HPDE6-E6E7 (cell line): ENCODE results near the gene CPLANE2.
"Not testable (repeated sequence)": the region's sequence is repeated elsewhere in the genome, so short reads cannot be mapped to it uniquely, and the experiment has no call there.

ENCODE experiments used
- DNase-seq: peaks from one replicate; pipeline ENCODE4 v3.0.0; 2011; ENCODE audit warnings: missing footprints; ENCODE audit errors: extremely low spot score

CPLANE2 gene

DNA sequence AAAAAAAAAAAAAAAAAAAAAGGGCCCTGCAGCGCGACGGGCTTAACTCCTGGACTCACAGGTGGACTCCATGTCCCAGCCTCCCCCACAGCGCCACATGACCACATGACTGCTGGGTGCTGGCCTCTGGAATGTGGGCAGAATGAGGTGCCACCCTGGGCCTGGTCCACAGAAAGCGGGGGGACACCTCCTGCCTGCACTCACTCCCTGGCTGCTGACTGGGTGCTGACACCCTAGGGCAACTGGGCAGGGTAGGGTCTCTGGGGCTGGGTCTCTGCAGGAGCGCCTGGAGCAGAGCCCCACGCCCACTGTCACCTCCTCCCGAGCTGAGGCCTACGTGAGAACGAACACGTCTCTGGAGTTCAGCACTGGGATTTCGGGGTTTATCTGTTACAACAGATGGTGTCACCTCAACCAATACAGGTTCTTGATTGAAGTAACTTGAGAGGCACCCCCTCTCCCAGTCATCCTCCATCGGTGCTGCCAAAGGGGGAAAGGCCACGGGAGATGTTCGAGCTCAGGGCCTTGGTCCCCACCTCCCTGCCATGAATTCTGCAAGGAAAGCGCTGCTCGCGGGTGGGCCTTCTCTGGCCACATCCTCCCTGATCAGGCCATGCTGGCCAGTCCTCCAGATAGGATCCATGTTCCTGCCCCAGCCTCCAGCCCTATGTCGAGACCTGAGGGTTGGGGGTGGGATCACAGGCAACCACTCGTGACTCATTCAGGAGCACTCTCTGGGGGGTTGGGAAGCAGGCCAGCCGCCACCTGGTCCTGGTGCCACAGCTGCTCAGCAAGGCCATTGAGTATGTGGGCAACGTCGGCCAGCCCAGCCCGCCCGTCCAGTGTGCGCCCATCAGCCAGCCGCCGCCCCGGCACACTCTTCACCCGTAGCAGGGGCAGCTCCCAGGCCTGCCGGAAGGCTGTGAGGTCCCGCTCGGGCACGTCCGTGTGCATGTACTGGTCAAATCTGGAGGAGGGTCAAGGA lies 5.4 kb downstream of the CPLANE2 start:
- DNase-seq = no peak

DNA sequence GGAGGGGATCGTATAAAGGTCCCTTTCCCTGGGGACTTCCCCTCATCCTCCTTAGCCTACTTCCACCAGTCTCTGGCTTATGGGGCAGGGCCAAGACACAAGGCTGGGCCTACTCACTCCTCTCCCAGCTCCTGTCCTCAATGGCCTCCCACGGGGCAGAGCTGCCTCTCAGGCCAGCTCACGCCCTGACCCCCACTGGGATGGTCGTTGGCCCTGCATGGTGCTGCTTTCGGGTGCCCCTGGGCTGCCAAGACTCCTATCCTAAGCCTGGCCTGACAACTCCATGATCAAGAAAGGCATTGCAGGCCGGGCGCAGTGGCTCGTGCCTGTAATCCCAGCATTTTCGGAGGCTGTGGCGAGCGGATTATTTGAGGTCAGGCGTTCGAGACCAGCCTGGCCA lies 6.2 kb downstream of the CPLANE2 start:
- no peak for DNase-seq

DNA sequence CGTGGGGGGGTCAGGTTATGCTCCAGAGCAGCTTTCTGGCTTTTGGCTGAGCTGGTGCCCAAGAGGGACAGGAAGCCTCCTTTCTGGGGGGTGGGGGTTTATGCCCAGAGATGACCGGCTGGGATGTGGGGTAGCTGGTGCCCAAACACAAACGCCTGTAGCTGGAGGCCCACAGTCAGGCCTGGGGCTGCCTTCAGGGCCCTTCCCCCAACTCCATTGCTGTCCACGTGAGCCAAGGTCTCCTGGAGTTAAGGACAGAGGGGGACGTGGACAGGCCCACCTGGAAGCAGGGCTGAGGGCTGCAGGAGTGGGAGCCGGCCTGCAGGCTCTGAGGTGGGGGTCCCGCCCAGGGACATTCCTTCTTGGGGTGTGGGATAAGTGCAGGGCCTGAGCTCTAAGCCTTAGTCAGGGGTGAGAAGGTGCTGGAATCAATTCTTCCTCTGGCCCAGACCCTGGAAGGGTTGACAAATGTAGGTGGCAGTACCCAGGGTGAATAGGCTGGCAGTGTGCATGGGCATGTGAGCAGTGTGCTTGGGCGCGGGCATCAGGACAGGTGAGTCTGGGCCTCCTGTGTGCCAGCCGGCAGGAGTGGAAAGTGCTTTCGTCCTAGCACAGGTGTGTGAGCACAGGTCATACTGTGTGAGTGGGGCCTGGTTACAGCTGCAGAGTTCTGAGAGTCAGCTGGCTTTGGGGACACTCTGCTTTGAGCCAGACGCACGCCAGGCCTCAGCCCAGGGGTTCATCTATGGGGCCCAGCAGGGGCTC lies 6.8 kb downstream of the CPLANE2 start:
- no peak for DNase-seq

DNA sequence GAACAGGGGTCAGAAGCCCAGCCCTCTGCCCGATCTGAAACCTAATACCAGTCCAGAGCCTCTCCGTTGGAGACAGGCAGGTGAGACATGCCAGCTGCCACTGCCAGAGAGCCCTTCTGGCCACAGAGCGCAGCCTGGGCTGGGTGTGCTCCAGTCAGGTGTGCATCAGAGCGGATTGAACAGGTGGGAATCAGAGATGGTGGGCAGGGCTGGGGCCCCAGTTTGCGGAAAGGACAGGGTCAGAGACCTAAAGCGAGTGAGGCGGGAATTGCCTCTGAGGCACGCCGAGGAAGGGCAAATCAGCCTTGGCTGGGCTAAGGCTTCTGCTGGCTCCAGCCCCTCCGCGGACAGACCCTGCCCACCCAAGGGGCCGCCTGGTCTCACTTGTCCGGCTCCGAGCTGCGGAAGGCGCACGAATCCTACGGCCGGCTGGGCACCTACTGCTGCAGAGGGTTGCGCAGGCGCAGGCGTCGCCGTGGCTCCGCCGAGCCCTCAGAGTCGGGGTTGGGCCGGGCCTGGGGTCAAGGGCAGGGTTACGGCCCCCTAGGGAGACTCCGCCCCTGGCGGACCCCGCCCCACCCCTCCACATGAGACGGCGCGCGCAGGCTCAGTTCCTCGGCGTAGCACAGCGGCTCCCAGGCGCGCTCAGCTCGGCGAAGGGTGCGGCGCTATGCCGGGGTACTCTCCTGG lies 10.3 kb downstream of the CPLANE2 start:
- no peak for DNase-seq

DNA sequence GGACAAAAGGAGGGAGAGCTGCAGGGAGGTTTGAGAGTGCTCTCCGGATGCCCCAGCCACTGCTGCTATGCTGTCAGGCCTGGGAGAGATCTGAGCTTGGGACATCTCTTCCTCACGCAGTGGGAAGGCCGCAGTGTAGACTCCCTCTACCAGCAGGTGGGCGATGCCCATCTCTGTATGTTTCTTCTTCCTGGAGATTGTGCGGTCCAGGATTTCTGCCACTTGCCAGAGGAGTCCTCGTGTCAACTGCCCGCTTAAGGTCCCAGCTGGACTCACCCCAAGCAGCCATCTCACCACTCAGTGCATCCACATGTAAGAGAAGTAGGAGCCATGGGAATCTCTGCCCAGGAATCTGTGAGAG lies 10.9 kb downstream of the CPLANE2 start:
- DNase-seq = no peak

DNA sequence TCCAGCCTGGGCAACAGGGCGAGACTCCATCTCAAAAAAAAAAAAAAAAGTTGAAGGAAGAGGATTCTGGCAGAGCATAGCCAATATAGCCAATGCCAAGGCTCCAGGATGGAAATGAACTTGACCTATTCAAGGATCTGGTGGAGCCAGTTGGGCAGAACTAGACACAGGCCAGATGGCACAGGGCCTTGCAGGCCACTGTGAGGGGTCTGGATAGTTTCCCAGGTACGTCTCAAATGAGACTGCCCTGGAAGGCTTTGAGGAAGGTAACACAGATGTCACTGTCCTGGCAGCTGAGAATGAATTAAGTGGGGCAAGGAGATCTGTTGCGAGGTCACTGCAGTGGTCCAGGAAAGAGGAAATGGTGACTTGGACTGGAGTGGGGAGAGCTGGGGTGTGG lies 12.5 kb downstream of the CPLANE2 start:
- no peak for DNase-seq

DNA sequence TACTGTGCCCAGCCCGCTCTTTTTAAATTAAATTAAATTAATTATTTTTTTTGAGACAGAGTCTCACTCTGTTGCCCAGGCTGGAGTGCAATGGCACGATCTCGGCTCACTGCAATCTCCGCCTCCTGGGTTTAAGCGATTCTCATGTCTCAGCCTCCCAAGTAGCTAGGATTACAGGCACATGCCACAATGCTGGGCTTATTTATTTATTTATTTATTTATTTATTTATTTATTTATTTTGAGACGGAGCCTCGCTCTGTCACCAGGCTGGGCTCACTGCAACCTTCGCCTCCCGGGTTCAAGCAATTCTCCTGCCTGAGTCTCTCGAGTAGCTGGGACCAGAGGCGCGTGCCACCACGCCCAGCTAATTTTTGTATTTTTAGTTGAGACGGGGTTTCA lies 14.3 kb downstream of the CPLANE2 start:
- DNase-seq = not testable (repeated sequence)

DNA sequence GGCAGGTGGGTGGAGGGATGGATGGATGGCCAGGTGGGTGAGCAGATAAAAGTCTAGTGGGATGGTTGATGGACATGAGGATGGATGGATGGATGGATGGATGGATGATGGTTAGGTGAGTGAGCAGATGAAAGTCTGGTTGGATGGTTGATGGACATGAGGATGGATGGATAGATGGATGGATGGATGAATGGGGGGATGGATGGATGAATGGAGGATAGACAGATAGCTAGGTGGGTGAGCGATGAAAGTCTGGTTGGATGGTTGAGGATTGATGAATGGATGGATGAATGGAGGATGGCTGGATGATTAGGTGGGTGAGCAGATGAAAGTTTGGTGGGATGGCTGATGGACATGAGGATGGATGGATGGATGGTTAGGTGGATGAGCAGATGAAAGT lies 15.5 kb downstream of the CPLANE2 start:
- DNase-seq = no peak

DNA sequence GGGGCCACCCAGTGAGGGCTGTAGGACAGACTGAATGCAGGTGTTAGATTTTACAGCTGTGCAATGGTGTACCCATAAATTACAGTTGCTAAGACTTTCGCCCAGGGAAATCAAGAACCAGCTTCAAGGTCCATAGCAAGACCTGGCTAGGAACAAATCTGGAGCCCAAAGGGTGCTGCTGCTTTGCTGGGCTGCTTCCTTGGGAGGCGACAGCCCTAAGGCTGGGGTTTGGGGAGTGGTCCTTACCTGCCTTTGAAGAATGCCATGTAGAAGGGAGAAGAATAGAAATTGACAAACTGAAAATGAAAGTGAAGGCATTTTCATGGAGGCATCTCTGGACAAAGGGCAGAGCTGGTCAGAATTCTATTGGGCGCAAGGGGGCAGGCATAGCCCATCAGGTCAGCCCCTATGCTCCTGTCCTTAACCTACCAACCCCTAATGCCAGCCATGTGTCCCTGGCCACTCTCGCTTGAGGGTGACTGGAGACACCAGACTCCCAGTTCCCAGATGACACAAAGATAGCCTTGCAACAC lies 16.9 kb downstream of the CPLANE2 start:
- DNase-seq = no peak

DNA sequence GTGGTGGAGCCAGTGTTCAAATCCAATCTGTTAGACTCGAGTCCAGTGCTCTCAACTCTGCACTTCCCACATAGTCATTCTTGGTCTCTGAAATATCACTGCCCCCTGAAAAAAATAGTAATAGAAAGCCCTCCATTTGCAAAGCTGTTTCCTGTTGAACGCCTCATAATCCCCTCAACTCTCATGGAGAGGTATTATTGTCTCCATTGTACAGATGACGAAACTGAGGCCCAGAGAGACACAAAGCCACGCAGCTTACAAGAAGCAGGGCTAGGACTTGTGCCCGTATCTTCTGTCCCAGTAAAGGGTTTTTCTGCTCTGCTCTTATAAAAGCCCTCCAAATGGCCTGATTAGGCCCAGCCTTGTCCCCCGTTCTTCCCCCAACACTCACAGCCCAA lies 18.3 kb downstream of the CPLANE2 start:
- DNase-seq = no peak

DNA sequence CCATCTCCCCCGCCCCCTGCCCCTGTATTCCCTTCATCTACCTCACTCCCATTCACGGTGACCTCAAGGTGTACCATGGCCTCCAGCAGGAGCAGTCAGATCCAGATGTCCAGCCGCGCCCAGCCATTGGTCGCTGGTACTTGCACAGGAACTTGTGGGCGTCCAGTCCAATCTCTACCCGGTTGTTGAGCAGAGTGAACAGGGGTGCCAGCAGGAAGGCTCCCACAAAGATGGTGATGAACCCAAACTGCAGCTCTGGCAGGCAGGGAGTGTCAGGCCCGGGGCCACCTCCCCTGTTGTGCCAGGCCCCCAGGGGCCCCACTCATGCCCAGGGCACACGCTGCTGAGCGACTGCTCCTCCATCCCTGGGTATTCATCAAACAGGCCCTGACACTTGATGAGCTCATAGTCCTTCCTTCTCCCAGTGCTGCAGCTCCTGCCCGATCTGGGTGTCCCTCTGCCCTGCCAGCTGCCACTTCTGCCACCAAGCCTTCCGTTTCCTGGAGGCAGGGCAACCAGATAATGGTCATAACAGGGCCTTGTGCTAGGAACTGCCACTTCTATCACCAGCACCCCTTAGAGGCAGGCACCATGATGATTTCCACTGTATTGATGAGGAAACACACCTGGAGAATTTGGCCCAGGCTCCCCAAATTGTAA lies 18.8 kb downstream of the CPLANE2 start:
- no peak for DNase-seq

DNA sequence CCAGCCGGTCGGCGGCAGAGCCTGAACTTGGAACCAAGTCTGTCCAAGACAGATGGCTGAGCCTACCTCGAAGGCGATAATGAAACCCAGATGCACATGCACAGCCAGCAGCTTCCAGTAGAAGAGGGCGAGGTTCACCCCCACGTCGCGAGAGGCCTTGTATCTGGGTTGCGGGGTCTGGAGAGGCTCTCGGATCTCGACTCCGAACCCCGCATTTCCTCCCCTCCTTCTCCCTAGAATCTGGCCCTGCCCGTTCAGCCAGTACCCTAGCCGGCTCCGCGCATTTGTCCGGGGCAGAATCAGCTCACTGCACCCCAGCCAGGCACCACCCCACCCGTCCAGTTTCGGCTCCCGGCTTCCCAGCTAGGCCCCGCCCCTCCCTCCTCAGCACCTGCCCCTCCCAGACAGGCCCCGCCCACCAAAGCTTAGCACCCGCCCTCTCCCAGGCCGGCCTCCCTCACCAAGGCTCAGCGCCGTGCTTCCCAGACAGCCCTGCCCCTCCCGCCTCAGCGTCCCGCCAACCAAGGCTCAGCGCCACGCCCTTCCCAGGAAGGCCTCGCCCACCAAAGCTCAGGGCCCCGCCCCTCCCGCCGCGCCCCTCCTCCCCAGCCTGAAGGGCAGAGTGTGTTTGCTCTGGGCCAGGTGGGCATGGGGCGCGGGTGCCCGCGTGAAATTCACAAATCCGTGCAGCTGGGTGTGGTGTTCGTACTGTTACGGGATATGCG lies 19.8 kb downstream of the CPLANE2 start:
- DNase-seq = peak; percentile 93

DNA sequence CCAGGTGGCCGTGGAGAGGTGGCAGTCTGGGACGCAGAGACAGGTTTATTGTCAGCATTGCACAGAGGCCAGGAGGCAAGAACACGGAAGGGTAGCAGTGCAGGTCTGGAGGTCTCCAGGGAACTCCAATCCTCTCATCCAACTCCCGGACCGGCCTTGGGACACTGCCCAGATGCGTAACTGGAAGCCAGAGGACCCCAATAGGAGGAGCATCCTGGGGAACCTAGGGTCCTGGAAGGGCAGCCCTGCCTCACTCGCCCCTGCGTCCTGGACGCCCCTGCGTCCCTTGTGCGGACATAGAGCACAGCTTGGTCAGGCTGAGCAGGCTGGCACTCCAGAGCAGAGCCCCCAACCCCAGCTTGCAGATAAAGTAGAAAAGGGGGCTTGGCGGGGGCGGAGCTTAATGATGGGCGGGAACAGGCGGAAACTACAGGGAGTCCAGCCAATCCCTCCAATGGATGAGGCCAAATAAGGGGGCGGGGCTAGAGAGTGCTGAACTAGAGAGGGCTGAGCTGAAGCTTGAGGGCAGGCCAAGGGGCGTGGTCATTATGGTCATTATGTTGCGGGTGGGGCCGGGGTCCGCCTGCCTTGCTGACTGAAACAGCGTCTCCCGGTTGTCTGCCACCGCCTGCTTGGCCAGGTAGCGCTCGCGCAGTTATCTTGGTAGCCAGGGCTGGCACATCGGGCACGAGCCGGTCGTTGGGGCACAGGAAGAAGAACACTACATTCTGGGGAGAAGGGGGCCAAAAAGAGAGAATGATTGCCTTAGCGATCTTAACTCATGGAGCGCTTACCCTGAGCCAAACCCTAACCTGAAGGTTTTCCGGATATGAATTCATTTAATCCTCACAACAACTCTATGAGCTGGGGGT lies 20.9 kb downstream of the CPLANE2 start:
- DNase-seq = peak; percentile 86

DNA sequence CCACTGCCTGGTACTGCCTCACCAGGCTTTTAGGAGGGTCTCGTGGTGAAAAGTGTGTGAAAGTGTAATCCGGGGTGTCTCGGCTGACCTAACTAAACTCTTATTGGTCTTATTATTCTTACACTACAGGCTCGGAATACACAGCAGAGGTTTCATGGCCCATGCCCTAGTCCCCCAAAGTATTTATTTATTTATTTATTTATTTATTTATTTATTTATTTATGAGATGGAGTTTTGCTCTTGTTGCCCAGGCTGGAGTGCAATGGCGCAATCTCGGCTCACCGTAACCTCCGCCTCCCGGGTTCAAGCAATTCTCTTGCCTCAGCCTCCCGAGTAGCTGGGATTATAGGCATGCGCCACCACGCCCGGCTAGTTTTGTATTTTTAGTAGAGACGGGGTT lies 21.7 kb downstream of the CPLANE2 start:
- DNase-seq = not testable (repeated sequence)

DNA sequence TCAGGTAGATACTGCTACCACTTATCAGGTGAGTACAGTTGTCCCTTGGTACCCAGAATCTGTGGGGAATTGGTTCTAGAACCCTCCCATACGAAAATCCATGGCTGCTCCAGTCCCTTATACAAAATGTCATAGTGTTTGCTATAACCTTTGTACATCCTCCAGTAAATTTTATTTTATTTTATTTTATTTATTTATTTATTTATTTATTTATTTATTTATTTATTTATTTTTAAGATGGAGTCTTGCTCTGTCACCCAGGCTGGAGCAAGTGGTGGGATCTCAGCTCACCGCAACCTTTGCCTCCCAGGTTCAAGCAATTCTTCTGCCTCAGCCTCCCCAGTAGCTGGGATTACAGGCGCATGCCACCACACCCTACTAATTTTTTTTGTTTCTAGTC lies 23.4 kb downstream of the CPLANE2 start:
- DNase-seq = not testable (repeated sequence)

DNA sequence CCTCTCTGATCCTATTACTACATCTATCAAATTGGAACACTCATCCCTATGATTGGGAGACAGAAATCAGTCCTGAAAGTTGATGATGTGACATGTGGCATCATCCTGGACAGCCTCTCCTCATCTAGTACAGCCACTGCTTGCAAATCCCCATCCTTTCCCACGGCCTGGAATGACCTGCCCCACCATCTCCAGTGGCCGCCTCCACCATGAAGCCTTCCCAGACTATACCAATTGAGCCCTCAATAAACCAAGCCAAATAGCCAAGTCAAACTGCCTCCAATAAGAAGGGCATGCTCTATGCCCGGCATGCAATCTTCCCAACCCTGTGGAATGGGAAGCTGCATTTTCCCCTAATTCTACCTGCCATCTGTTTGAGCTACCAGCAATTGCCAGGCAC lies 24.0 kb downstream of the CPLANE2 start:
- no peak for DNase-seq

DNA sequence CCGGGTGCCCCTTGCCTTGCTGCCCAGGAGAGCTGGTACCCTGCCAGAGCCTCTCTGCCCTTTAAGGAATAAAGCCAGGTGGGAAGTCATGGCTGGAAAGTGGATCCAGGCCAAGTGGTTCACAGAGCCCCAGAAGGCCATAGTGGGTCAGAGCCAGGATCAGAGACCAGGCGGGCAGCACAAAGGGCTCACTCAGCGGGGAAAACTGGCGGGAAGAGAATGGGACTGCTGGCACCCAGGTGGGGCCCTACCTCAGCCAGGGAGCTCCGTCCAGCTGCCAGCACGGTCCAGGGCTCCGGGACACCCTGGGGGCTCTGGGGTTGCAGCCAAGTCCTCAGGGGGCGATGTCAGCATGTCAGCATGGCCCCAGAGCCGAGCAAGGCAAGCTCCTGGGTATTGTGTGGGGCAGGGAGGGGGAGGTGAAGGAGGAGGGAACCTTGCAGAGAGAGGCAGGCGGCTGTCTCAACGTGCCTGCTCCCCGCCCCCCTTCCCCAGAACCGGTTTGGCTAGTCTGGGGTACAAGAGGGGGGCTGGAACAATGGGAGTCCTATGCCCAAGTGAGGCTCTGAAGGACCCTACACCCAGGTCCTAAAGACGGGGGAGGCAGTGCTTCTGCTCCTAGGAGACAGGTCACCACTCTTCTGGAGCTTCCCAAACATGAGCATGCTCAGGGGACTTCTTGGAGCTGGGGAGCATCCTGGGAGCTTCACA lies 24.6 kb downstream of the CPLANE2 start, which contains the start of gene ARHGEF19:
Gene ARHGEF19, minus strand, starts transcription at position 402 of the 711 bp plus-strand sequence. CDS start 3,598 bp downstream, outside the sequence.
- DNase-seq = no peak

DNA sequence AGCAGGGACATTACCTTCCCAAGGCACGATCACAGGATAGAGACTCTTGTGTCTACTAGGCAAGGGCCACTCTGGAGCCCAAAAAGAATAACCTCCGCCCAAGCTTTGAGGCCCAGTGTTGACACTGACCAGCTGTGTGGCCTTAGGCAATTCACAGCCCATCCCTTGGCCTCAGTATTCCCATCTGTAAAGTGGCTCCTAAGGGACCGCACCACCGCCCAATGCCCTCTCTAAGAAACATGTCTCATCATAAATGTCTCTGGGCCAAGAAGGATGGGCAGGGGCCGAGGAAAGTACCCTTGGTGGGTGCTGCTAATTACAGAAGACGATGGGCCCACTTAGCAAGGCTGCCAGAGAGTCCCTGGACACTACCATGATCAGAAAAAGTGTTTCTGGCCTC lies 25.2 kb downstream of the CPLANE2 start:
- no peak for DNase-seq

DNA sequence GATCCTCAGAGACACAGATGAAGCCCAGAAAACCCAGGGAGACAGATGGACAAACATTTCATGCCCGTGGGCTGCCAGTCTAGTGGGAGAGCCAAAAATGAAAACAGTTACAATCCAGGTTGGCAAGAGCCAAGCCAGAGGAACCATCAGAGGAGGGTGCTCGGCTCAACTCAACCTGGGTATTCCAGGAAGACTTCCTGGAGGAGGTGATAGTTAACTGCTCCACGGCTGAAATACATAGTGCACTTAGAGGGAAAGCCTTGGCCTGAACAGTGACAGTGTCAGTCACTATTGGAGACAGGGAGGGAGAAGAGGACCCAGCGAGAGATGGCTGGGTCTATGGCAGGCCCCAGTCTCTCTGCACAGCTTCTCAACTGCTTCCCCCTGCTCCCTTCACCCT lies 26.4 kb downstream of the CPLANE2 start:
- DNase-seq = no peak
